Prostate gland (tissue), 2 donors: ENCODE measurements around the gene EPHB2. TPM values are rescaled to one million over a fixed set of nuclear protein-coding genes. Genes with fewer than 3 reads are reported as not detected.

Experiments
- DNase-seq: peaks from one replicate; pipeline ENCODE4 v3.0.0-alpha.2; 2019; ENCODE audit warnings: low spot score
- H3K27ac ChIP-seq, 2 donors: fragments of 200-600 bp; sonication (generic); 2 replicates each; pipeline ENCODE4 v1.5.1; 2017 to 2019
- H3K27me3 ChIP-seq: fragments of 200-600 bp; sonication (generic); replicated peaks from 2 replicates; pipeline ENCODE4 v1.5.1; 2019; ENCODE audit not compliant: insufficient read depth
- H3K36me3 ChIP-seq, 2 donors: fragments of 200-600 bp; sonication (generic); 1 replicate in 1 of 2; 2 replicates in 1 of 2; pipeline versions ENCODE4 v1.5.1 to v1.8.1; 2017 to 2019
- H3K4me1 ChIP-seq: fragments of 200-600 bp; sonication (generic); replicated peaks from 2 replicates; pipeline ENCODE4 v1.5.1; 2019
- H3K4me3 ChIP-seq, 2 donors: fragments of 200-600 bp; sonication (generic); 2 replicates each; pipeline ENCODE4 v1.5.1; 2017 to 2019
- H3K9me3 ChIP-seq: fragments of 200-600 bp; sonication (generic); 2 replicates; pipeline ENCODE4 v1.5.1; 2017
- CTCF ChIP-seq, 4 experiments: fragments of 200-600 bp in 2 of 4; fragments of 450-650 bp in 2 of 4; sonication (generic) in 2 of 4; IDR thresholded peaks; 1 replicate in 3 of 4; 2 replicates in 1 of 4; pipeline ENCODE4 v1.5.1; 2016 to 2019; ENCODE audit warnings: antibody characterized with exemption in 4 of 4, mild to moderate bottlenecking in 2 of 4, moderate library complexity in 2 of 4
- POLR2A ChIP-seq: fragments of 450-650 bp; IDR thresholded peaks from one replicate; pipeline ENCODE4 v1.6.1; 2016; ENCODE audit warnings: antibody characterized with exemption, mild to moderate bottlenecking
- POLR2AphosphoS5 ChIP-seq: sonication (generic); formaldehyde crosslinking; IDR thresholded peaks from one replicate; pipeline ENCODE4 v1.6.1; 2017; ENCODE audit warnings: antibody characterized with exemption
- WGBS: methylation state at CpG from one replicate; pipeline ENCODE4 v1.1.5; 2018; 5-methylcytosine and 5-hydroxymethylcytosine counted together
- intact Hi-C: fragments of 100-400 bp; cut with DNase I; formaldehyde crosslinking; loops from one replicate; pipeline ENCODE4 v1.14.2; 2022
- total RNA-seq, 2 donors: library from RNA; depleted of rRNA; stranded (reverse); fragments of >200 nt; gene quantifications; one replicate each; pipeline ENCODE4 v1.1.0, GENCODE V29; 2016

The EPHB2 gene
- total RNA-seq, 2 donors from 2014 or later: 6.4 to 7.4 TPM

GRCh38 chr1:22721122-22721873, 10.7 kb downstream of the EPHB2 start:
- no peak overlapping the region for H3K27ac ChIP-seq
- H3K4me1 ChIP-seq: no peaks in the 10 kb centered on the region
- H3K36me3 ChIP-seq: no peaks in the 10 kb centered on the region
- H3K4me3 ChIP-seq: no peak overlapping the region
- no peak for DNase-seq
- H3K27me3 ChIP-seq: no peaks in the 10 kb centered on the region
- WGBS: 83% methylated on average over 10 of the region's 10 CpGs
- H3K9me3 ChIP-seq: no peaks in the 10 kb centered on the region
- intact Hi-C loops: no loop called here
- TF ChIP-seq POLR2A: no peak
- no peak for TF ChIP-seq CTCF (IDR thresholded peaks at IDR 0.05)
- TF ChIP-seq POLR2AphosphoS5: no peak

- no peaks in the 10 kb centered on the region for H3K36me3 ChIP-seq
- no peaks in the 10 kb centered on the region for H3K27me3 ChIP-seq
- H3K27ac ChIP-seq: no peak overlapping the region
- WGBS: 86% methylated on average over 26 of the region's 26 CpGs
- H3K9me3 ChIP-seq: no peaks in the 10 kb centered on the region
- H3K4me1 ChIP-seq: no peaks in the 10 kb centered on the region
- DNase-seq: no peak
- TF ChIP-seq POLR2A (no peak), POLR2AphosphoS5 (no peak), CTCF (IDR thresholded peaks at IDR 0.05) (no peak)
- no peak overlapping the region for H3K4me3 ChIP-seq
- intact Hi-C loops: no loop called here
These were observed 12.4 kb downstream of the EPHB2 start for GRCh38 chr1:22722901-22723550.

GRCh38 chr1:22727873-22728272, 17.2 kb downstream of the EPHB2 start:
- H3K36me3 ChIP-seq: no peaks in the 10 kb centered on the region
- intact Hi-C loops: no loop called here
- WGBS: 100% methylated on average over 2 of the region's 2 CpGs
- DNase-seq: no peak
- TF ChIP-seq POLR2A (no peak), POLR2AphosphoS5 (no peak)
- no peaks in the 10 kb centered on the region for H3K9me3 ChIP-seq
- H3K27me3 ChIP-seq: no peaks in the 10 kb centered on the region
- H3K27ac ChIP-seq: no peak overlapping the region
- no peaks in the 10 kb centered on the region for H3K4me1 ChIP-seq
- no peak overlapping the region for H3K4me3 ChIP-seq

GRCh38 chr1:22728751-22729399, 18.2 kb downstream of the EPHB2 start:
- intact Hi-C loops: no loop called here
- no peak for DNase-seq
- WGBS: 57% methylated on average over 14 of the region's 14 CpGs

More at GRCh38 chr1:22728751-22729399, 18.2 kb downstream of the EPHB2 start:
- Histone ChIP-seq H3K36me3 (no peaks in the 10 kb centered on the region), H3K4me1 (no peaks in the 10 kb centered on the region), H3K27ac (no peak overlapping the region), H3K4me3 (no peak overlapping the region), H3K9me3 (no peaks in the 10 kb centered on the region), H3K27me3 (no peaks in the 10 kb centered on the region)
- TF ChIP-seq POLR2AphosphoS5 (no peak), CTCF (IDR thresholded peaks at IDR 0.05) (no peak), POLR2A (no peak)
